Ureter (tissue), 1 donor: ENCODE results near the gene CDK17. TPM values are rescaled to one million over a fixed set of nuclear protein-coding genes. Genes with fewer than 3 reads are reported as not detected.
"Not testable (repeated sequence)": the region's sequence is repeated elsewhere in the genome, so short reads cannot be mapped to it uniquely, and the experiment has no call there.

Source experiments
- DNase-seq: peaks from one replicate; pipeline ENCODE4 v3.0.0-alpha.2; 2020; ENCODE audit warnings: low spot score
- total RNA-seq: library from RNA; stranded (reverse); gene quantifications from one replicate; pipeline ENCODE4 v1.2.4, GENCODE V29; 2023
- donor health status: DM: yes; HTN: yes; CAD: no.

The CDK17 gene
- total RNA-seq, 1 donor from 2014 or later = 40.9 TPM

- no peak for DNase-seq
Measured at GRCh38 chr12:96419576-96420276, 19.5 kb upstream of the CDK17 start.

- DNase-seq = not testable (repeated sequence)
Measured at GRCh38 chr12:96417688-96418087, 17.4 kb upstream of the CDK17 start.

- no peak for DNase-seq
Measured at GRCh38 chr12:96416033-96416799, 16.0 kb upstream of the CDK17 start.

GRCh38 chr12:96414637-96415036 lies 14.4 kb upstream of the CDK17 start:
- no peak for DNase-seq

GRCh38 chr12:96412431-96412830 lies 12.2 kb upstream of the CDK17 start:
- DNase-seq = no peak

GRCh38 chr12:96409731-96410130 lies 9.5 kb upstream of the CDK17 start:
- DNase-seq = no peak

GRCh38 chr12:96408993-96409392 lies 8.8 kb upstream of the CDK17 start:
- no peak for DNase-seq

- DNase-seq = not testable (repeated sequence)
Measured at GRCh38 chr12:96407429-96408097, 7.3 kb upstream of the CDK17 start.

- DNase-seq = no peak
Measured at GRCh38 chr12:96404696-96405095, 4.5 kb upstream of the CDK17 start.

GRCh38 chr12:96403870-96404269 lies 3.6 kb upstream of the CDK17 start:
- DNase-seq = no peak

GRCh38 chr12:96402522-96402921 lies 2.3 kb upstream of the CDK17 start:
- not testable (repeated sequence) for DNase-seq

GRCh38 chr12:96402061-96402460 lies 1.8 kb upstream of the CDK17 start:
- no peak for DNase-seq

GRCh38 chr12:96401076-96401871 lies 1.0 kb upstream of the CDK17 start:
- no peak for DNase-seq

GRCh38 chr12:96400631-96401075 lies 414 bp upstream of the CDK17 start:
- no peak for DNase-seq

- DNase-seq = peak; percentile 77
Measured at GRCh38 chr12:96399120-96399918, 920 bp downstream of the CDK17 start.

GRCh38 chr12:96398424-96399119 lies 1.7 kb downstream of the CDK17 start:
- no peak for DNase-seq

- DNase-seq = no peak
Measured at GRCh38 chr12:96397756-96398423, 2.3 kb downstream of the CDK17 start.

GRCh38 chr12:96396914-96397313 lies 3.3 kb downstream of the CDK17 start:
- no peak for DNase-seq

GRCh38 chr12:96396209-96396608 lies 4.0 kb downstream of the CDK17 start:
- DNase-seq = no peak

- DNase-seq = no peak
Measured at GRCh38 chr12:96395236-96395635, 5.0 kb downstream of the CDK17 start.
